Endodermal cell (in vitro differentiated cells): Measurements from ENCODE around the gene FILIP1L. TPM values are rescaled to one million over a fixed set of nuclear protein-coding genes. Genes with fewer than 3 reads are reported as not detected.

Experiments used
- DNase-seq: peaks from one replicate; pipeline ENCODE4 v3.0.0-alpha.2; 2017
- H3K27ac ChIP-seq: 2 replicates; pipeline ENCODE4 v1.5.1; 2013; ENCODE audit warnings: mild to moderate bottlenecking, low read depth, low read length, moderate library complexity
- H3K27me3 ChIP-seq: 2 replicates; pipeline ENCODE4 v1.6.1; 2013; ENCODE audit warnings: mild to moderate bottlenecking, low read length, moderate library complexity; ENCODE audit not compliant: insufficient read depth, control insufficient read depth, poor library complexity, severe bottlenecking
- H3K36me3 ChIP-seq: 2 replicates; pipeline ENCODE4 v1.7.0; 2013; ENCODE audit warnings: mild to moderate bottlenecking, low read length, moderate library complexity; ENCODE audit not compliant: control insufficient read depth, insufficient read depth
- H3K4me1 ChIP-seq: one replicate; pipeline ENCODE4 v1.7.0; 2013; ENCODE audit warnings: low read length; ENCODE audit not compliant: control insufficient read depth, insufficient read depth
- H3K4me3 ChIP-seq: 2 replicates; pipeline ENCODE4 v1.5.1; 2013; ENCODE audit warnings: mild to moderate bottlenecking, low read length, moderate library complexity
- H3K9ac ChIP-seq: 2 replicates; pipeline ENCODE4 v1.6.1; 2013; ENCODE audit warnings: mild to moderate bottlenecking, low read length, moderate library complexity; ENCODE audit not compliant: poor library complexity, severe bottlenecking; ENCODE audit errors: extremely low read depth
- H3K9me3 ChIP-seq: 2 replicates; pipeline ENCODE4 v1.6.1; 2013; ENCODE audit warnings: mild to moderate bottlenecking, low read length, moderate library complexity; ENCODE audit not compliant: control insufficient read depth
- H3K27ac Mint-ChIP-seq: 2 replicates; pipeline ENCODE4 v1.8.0; 2020; ENCODE audit warnings: mixed read lengths
- H3K27me3 Mint-ChIP-seq: 2 replicates; pipeline ENCODE4 v1.8.0; 2021; ENCODE audit warnings: mild to moderate bottlenecking, mixed read lengths; ENCODE audit not compliant: insufficient read depth
- H3K36me3 Mint-ChIP-seq: 2 replicates; pipeline ENCODE4 v1.8.0; 2020; ENCODE audit warnings: low read depth, mixed read lengths
- H3K4me1 Mint-ChIP-seq: 2 replicates; pipeline ENCODE4 v1.8.0; 2020; ENCODE audit warnings: mixed read lengths
- H3K4me3 Mint-ChIP-seq: 2 replicates; pipeline ENCODE4 v1.8.0; 2020; ENCODE audit warnings: mild to moderate bottlenecking, moderate library complexity, mixed read lengths
- H3K9me3 Mint-ChIP-seq: 2 replicates; pipeline ENCODE4 v1.8.0; 2020; ENCODE audit warnings: mild to moderate bottlenecking, mixed read lengths
- CTCF ChIP-seq: fragments of 200-600 bp; sonication (generic); conservative IDR thresholded peaks from 2 replicates; pipeline ENCODE4 v1.5.0; 2021; ENCODE audit warnings: antibody characterized with exemption, mild to moderate bottlenecking
- WGBS, 2 experiments: methylation state at CpG; one replicate each; pipeline versions ENCODE4 v1.1.5 to v1.1.7; 2013; ENCODE audit warnings: missing lambda C conversion rate in 2 of 2, mixed read lengths in 1 of 2; ENCODE audit not compliant: insufficient coverage in 1 of 2, insufficient read length in 1 of 2; 5-methylcytosine and 5-hydroxymethylcytosine counted together
- total RNA-seq, 2 donors: library from RNA; stranded (reverse); fragmentation: NEBNext Ultra II Directional in 1 of 2; extraction: Animal tissue kit (Norgen Biotek cat#: 25700) in 1 of 2; gene quantifications; 2 replicates in 1 of 2; 3 replicates in 1 of 2; pipeline ENCODE4 v1.2.1, GENCODE V29; 2021

The FILIP1L gene
- total RNA-seq, 2 donors from 2014 or later = 0.84 to 2.5 TPM

GRCh38 chr3:99980606-99981005, 133.7 kb downstream of the FILIP1L start:
- no peaks in the 10 kb centered on the region for H3K36me3 Mint-ChIP-seq
- H3K9me3 Mint-ChIP-seq = peaks cover 5% of the 10 kb centered on the region
- no peaks in the 10 kb centered on the region for H3K27me3 Mint-ChIP-seq
- H3K4me1 Mint-ChIP-seq = no peaks in the 10 kb centered on the region
- no peak overlapping the region for H3K27ac Mint-ChIP-seq
- Histone ChIP-seq H3K36me3 (no peaks in the 10 kb centered on the region), H3K9ac (no peak overlapping the region), H3K4me3 (no peak overlapping the region), H3K27me3 (no peaks in the 10 kb centered on the region), H3K4me1 (no peaks in the 10 kb centered on the region), H3K27ac (no peak overlapping the region), H3K9me3 (no peaks in the 10 kb centered on the region)
- TF ChIP-seq CTCF = no peak
- 93 to 100% methylated on average over 3 of the region's 3 CpGs for WGBS, 2 experiments
- DNase-seq = no peak
- no peak overlapping the region for H3K4me3 Mint-ChIP-seq

DNA sequence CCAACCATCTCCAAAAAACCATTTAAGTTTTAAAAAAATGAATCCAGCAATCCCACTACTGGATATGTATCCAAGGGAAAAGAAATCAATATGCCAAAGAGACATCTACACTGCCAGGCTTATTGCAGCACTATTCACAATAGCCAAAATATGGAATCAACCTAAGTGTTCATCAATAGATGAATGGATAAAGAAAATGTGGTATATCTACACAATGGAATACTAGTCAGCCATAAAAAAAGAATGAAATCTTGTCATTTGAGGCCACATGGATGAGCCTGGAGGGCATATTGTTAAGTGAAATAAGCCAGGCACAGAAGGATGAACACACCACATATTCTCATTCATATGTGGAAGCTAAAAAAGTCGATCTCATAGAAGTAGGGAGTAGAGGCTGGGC, 136.1 kb downstream of the FILIP1L start:
- Histone ChIP-seq H3K9me3 (no peaks in the 10 kb centered on the region), H3K9ac (no peak overlapping the region), H3K27ac (no peak overlapping the region), H3K4me3 (no peak overlapping the region), H3K36me3 (no peaks in the 10 kb centered on the region), H3K4me1 (no peaks in the 10 kb centered on the region), H3K27me3 (no peaks in the 10 kb centered on the region)
- 100% methylated on average over 1 of the region's 1 CpG for WGBS, 2 experiments
- H3K4me1 Mint-ChIP-seq = no peaks in the 10 kb centered on the region
- H3K36me3 Mint-ChIP-seq = no peaks in the 10 kb centered on the region
- no peak overlapping the region for H3K27ac Mint-ChIP-seq
- DNase-seq = no peak
- H3K27me3 Mint-ChIP-seq = no peaks in the 10 kb centered on the region
- no peak for TF ChIP-seq CTCF
- H3K4me3 Mint-ChIP-seq = no peak overlapping the region
- peaks cover 5% of the 10 kb centered on the region for H3K9me3 Mint-ChIP-seq

DNA sequence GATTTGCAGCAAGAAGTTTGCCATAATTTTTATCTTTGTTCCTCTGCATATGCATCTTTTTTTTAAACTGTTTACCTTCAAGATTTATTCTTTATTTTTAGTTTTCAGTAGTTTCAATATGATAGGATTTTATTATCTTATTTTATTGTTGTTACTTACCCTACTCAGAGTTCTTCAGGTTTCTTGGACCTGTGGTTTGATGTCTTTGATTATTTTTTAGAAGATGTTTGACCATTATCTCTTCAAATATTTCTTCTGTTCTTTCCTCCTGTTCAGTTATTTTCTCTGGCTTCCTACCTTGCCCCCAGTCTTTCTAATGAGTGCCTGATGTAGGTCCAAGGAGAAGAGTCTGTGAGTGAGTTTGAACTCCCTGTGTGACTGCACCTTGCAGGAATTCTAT, 137.7 kb downstream of the FILIP1L start:
- no peak overlapping the region for H3K27ac ChIP-seq
- Mint-ChIP-seq H3K27me3 (no peaks in the 10 kb centered on the region), H3K4me3 (no peak overlapping the region), H3K36me3 (no peaks in the 10 kb centered on the region), H3K27ac (no peak overlapping the region), H3K4me1 (peaks cover 1% of the 10 kb centered on the region), H3K9me3 (peaks cover 5% of the 10 kb centered on the region)
- TF ChIP-seq CTCF = no peak
- no peak overlapping the region for H3K4me3 ChIP-seq
- no peak for DNase-seq
- no peaks in the 10 kb centered on the region for H3K36me3 ChIP-seq
- H3K9me3 ChIP-seq = no peaks in the 10 kb centered on the region
- no peaks in the 10 kb centered on the region for H3K4me1 ChIP-seq
- no peak overlapping the region for H3K9ac ChIP-seq
- no peaks in the 10 kb centered on the region for H3K27me3 ChIP-seq
